Epithelial cell of prostate (primary cell): ENCODE results near the gene ARHGAP24.
A peak's percentile ranks its signal among the peaks of the same experiment; 100 is the strongest.
"Not testable (repeated sequence)": the region's sequence is repeated elsewhere in the genome, so short reads cannot be mapped to it uniquely, and the experiment has no call there.

Experiments
- DNase-seq: peaks from one replicate; pipeline ENCODE4 v3.0.0-alpha.2; 2011; ENCODE audit warnings: low read depth, low spot score
- H3K27ac ChIP-seq: fragments of 450-650 bp; 2 replicates; pipeline ENCODE4 v1.5.1; 2017; ENCODE audit warnings: mild to moderate bottlenecking

Gene ARHGAP24

DNA sequence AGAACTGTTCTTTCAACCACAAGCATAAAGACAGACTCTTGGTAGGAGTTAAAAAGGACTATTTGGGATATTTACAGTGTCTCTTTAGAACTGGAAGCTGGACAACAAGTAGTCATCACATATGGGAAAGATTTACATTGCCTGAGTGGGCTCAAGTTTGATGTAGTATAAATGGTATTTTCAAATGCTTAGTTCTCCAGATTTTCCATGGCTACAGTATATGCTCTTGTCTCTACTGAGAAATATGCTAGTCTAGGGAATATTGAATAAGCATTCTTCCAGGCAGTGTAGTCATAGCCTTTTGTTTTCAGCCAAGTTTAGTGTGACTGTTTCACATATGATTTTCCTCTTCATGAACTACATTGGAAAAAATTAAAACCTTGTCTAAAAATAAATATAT, 315.6 kb downstream of the ARHGAP24 start:
- no peak for DNase-seq

GRCh38 chr4:85792376-85793232, 317.7 kb downstream of the ARHGAP24 start:
- no peak overlapping the region for H3K27ac ChIP-seq
- no peak for DNase-seq

More for the DNA sequence above, 315.6 kb downstream of the ARHGAP24 start:
- H3K27ac ChIP-seq: no peak overlapping the region

DNA sequence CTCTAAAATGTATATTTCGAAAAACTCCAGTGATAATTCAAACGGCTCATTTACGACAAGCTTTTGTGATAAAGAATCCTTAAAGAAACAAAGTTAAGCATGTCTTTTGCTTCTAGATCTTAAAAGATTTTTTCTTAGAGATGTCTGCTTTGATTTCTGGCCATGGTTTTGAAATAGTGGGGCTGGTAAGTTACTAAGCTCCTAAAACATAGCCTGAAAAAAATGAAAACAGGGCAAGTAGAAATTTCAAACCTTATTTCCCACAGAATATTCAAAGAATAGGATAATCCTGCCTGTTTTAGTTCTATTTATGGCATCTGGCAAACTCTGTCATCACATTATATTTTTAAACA, 318.3 kb downstream of the ARHGAP24 start:
- no peak overlapping the region for H3K27ac ChIP-seq
- no peak for DNase-seq

DNA sequence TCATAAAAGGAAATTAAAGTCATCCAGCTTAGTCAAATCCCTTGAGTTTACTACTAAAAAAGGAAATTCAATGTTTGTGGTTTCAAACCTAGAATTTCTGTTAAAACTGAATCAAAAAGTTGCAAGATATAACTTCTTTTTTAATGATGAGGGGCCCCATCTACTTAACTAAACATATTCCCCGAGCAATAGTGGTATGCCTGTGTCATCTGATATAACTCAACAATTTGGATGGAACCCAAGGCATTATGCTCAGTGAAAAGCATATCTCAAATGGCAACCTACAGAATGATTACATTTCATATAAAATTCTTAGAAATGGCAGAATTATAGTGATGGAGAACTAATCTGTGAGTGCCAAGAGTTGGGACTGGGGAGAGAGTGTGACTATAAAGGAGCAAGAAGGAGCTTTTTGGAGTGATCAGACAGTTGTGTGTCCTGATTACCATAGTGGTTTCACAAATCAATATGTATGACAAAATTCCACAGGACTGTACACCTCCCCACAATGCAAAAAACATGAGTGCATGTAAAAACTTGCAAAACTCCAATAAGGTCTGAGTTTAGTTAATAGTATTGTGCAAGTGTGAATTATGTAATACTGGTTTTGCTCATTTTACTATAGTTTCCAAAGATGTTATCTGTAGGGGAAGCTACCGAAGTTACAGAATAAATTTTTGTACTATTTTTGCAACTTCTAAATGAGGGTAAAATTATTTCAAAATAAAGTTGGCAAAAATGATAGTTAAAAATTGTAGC, 323.2 kb downstream of the ARHGAP24 start:
- no peak overlapping the region for H3K27ac ChIP-seq
- no peak for DNase-seq

DNA sequence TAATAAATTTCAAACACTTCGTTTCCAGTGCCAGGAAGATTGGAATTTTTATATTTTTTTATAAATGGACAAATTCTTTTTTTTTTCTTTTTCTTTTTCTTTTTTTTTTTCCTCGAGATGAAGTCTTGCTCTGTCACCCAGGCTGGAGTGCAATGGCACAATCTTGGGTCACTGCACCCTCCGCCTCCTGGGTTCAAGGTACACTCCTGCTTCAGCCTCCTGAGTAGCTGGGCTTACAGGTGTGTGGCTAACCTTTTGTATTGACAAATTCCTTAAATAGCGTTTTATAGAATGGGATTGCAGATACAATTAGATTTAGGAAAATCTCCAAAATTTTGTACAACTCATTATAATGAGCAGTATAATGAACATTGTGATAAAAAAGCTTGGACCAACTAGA, 328.9 kb downstream of the ARHGAP24 start:
- no peak for DNase-seq
- H3K27ac ChIP-seq: no peak overlapping the region

DNA sequence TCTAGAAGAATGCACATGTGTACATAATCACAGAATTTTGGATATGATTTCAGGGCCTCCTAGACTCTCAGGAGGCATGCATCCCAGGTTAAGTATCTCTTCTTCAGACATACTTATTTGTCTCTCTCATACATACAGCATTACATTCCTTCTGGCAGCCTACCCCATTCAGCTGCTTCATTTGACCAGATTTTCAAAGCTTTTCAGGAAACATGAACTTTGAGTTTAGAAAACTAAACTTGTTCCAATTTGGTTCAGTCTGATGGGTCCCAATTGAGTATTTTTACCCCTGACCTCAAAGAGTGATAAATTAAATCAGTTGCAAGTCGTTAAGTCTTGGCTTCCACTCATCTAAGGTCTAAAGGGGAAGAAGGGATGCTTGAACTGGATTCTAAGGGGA, 330.9 kb downstream of the ARHGAP24 start:
- DNase-seq: no peak
- no peak overlapping the region for H3K27ac ChIP-seq

- no peak for DNase-seq
- no peak overlapping the region for H3K27ac ChIP-seq
Observed at GRCh38 chr4:85806334-85806733, 331.4 kb downstream of the ARHGAP24 start.

DNA sequence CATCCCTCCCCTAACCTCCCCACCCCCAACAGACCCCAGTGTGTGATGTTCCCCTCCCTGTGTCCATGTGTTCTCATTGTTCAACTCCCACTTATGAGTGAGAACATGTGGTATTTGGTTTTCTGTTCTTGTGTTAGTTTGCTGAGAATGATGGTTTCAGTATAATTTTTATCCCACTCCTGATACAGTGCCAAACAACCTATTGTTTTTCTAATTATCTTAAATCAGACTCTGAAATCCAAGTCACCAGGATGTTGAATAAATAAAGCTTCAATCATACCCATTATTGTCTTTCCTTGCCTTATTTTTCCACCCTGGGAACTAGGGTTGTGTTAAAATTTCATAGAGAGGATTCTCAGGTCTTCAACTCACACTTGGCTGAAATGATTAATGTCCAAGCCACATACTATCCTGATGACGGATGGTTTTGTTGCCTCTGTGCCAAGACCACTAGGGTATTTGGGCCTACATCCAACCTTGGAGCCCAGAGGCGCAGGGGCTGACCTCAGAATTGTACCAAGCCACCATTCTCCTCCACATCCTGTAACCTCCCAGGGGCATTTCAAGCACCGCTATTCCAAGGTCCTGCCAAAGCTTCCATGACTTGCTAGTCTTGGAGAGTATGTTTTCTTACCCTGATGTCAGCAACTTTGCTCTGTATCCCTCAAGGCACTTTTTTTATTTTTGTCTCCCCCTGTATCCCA, 332.4 kb downstream of the ARHGAP24 start:
- H3K27ac ChIP-seq: no peak overlapping the region
- no peak for DNase-seq

GRCh38 chr4:85808104-85808503, 333.2 kb downstream of the ARHGAP24 start:
- H3K27ac ChIP-seq: no peak overlapping the region
- DNase-seq: no peak

- DNase-seq: no peak
- H3K27ac ChIP-seq: no peak overlapping the region
Observed at GRCh38 chr4:85808864-85809263, 333.9 kb downstream of the ARHGAP24 start.

DNA sequence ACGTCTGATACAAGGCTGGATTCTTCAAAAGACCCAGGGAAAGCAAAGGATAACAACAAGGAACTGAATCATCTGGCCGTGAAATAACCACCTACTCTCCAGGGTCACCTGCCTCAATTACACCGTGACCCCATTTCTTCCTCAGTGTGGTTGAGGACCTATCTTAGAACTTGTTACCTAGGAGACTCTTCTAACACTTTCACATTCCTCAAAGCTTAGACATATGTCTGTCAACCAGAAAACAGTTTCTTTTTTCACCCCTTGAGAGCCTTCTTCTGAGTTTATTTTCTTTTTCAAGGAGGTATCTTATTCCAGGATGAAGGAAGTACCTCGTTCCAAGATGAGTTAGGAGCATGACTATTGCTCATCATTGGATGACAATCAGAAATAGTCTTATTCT, 337.8 kb downstream of the ARHGAP24 start:
- no peak overlapping the region for H3K27ac ChIP-seq

GRCh38 chr4:85815796-85816459, 341.0 kb downstream of the ARHGAP24 start:
- DNase-seq: no peak
- H3K27ac ChIP-seq: no peak overlapping the region

More for the DNA sequence above, 337.8 kb downstream of the ARHGAP24 start:
- DNase-seq: no peak

- DNase-seq: no peak
Observed at GRCh38 chr4:85818700-85819099, 343.8 kb downstream of the ARHGAP24 start.

DNA sequence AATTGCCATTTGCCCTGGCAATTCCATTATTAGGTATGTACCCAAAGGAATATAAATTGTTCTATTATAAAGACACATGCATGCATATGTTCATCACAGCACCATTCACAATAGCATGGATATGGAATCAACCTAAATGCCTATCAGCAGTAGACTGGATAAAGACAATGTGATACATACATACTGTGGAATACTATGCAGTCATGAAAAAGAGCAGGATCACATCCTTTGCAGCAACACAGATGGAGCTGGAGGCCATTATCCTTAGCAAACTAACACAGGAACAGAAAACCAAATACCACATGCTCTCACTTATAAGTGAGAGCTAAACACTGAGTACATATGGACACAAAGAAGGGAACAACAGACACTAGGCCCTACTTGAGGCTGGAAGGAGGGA, 345.2 kb downstream of the ARHGAP24 start:
- not testable (repeated sequence) for H3K27ac ChIP-seq, DNase-seq

More at GRCh38 chr4:85818700-85819099, 343.8 kb downstream of the ARHGAP24 start:
- no peak overlapping the region for H3K27ac ChIP-seq

- no peak for DNase-seq
- no peak overlapping the region for H3K27ac ChIP-seq
Observed at GRCh38 chr4:85821688-85822455, 346.9 kb downstream of the ARHGAP24 start.

DNA sequence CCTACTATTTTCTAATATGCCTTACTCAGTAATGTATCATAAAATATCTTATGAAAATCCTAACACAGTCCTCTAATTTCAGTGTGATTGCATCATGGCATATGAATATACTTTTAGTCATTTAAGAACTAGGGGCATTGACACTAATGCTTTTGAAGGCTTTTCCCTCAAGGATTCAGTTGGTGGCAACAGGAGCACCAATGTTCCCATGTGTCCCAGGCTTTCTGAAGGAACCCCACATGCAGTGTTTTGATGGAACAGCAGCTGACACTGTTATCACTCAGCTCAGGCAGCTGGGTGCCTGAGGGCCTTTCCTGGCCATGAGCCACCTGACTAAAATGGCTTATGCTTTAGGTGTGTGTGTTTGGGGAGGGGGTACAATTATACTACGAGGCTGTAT, 348.3 kb downstream of the ARHGAP24 start:
- peak overlapping the region; percentile 46 for H3K27ac ChIP-seq
- no peak for DNase-seq

DNA sequence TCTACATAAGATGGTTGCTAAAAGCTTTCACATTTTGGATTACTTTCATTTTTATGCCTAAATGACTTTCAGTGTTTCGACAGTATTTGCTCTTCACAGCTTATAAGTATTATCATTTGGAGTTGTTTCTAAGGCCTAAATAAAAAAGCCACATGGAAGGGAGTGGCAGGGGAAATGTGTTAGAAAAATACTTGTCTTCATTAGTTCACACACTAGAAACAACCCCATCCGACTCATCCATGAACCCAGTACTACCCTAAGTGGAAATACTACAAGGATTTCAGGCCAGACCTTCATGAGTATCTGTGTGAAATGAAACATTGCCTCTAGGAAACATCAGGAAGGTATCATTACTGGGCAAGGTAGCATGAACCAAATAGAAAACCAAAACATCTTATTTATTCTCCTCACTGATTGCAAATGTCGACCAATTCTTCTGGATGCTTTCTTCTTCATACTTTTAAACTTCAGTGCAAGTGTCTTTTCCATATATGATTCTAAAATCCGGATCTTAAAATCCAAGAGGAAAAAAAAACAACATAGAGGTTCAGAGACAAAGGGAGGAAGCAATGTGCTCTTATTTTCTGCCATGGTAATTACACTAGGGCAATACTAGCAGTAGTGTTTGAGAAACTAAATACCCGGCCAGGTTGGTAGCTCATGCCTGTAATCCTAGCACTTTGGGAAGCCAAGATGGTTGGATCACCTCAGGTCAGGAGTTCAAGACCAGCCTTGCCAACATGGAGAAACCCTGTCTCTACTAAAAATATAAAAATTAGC, 349.4 kb downstream of the ARHGAP24 start:
- H3K27ac ChIP-seq: peak overlapping the region; percentile 46
- DNase-seq: no peak

DNA sequence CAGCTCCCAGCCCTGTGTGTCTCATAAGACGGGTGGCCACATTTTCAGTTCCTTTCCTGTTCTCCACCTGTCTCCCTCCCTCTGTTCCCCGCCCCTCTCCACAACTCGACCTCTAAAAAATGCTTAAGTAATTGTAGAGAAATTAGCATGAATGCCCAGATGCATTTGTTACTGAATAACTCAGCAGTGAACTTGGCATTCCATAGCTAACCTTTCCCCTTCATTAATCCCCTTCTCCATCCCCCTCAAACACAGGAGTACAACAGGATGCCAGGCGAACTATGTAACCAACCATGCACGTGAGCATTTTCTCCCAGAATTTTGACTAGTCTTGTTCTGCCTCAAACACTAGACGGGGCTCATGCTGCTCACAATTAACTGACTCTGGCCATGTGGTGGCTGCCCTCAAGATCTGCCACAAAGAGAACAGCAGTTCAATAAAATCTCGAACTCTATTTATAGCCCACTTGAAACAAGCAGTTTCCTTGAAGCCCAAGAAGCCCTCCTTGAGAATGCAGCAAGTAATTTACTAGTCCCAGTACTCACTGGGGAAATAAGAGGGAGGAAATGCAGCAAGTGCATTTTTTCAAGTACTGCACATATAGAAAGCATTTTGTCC, 351.2 kb downstream of the ARHGAP24 start:
- no peak overlapping the region for H3K27ac ChIP-seq
- no peak for DNase-seq
